Stimulated activated CD8-positive, alpha-beta memory T cell treated with anti-CD3 and anti-CD28 coated beads, Interleukin-2, amount 100 ng/mL, for 48 hours (primary cell): ENCODE measurements around the gene NXNL1.
A peak's percentile ranks its signal among the peaks of the same experiment; 100 is the strongest.
"Not testable (repeated sequence)": the region's sequence is repeated elsewhere in the genome, so short reads cannot be mapped to it uniquely, and the experiment has no call there.

Source experiments
- DNase-seq, 2 donors: peaks; one replicate each; pipeline ENCODE4 v3.0.0-alpha.2; 2020; ENCODE audit warnings: low read depth in 2 of 2

NXNL1 gene

GRCh38 chr19:17486545-17487240, 26.0 kb upstream of the NXNL1 start:
- DNase-seq = no peak

DNA sequence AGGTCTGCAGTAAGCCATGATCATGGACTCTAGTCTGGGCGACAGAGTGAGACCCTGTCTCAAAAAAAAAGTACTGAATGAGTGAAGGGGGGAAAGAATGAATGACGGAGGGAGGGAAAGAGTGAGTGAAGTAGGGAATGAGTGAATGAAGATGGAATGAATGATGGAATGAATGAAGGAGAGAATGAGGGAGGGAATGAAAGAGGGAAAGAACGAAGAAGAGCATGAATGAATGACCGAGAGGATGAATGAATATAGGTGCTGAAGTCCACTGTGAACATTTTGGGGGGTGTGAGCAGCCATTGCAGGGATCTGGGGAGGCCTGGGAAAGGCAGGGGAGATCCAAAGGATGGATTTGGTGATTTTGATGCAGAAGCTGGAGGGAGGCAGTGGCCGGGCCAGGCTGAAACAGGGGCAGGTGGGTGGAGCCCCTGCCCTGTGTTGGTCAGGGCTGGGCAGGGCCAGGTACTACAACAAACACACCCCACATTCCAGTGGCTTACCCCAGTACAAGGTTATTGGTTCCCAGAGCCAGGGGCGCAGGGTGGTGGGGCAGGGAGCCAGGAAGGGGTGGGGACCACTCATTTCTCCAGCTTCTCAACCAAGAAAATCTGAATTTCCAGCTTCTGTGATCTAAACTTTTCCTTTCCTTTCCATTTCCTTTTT, 23.9 kb upstream of the NXNL1 start:
- DNase-seq = no peak

DNA sequence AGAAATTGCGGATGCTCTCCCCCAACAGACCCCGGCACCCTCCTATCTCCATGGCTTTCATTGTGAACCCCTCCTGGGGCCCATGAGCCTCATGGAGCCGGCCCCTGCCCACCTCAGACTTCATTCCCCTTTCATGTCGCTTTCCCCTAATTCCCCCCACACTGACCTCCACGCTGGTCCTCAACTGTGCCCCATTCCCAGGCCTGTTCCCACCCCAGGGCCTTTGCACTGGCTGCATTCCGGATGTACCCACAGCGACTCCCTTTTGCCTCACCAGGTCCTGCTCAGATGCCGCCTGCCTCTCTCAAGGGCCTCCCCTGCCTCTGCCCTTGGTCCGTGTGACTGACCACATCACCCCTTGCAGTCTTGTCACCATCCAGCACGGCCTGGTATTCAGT, 22.9 kb upstream of the NXNL1 start:
- DNase-seq = no peak

- no peak for DNase-seq
These were observed 22.3 kb upstream of the NXNL1 start for GRCh38 chr19:17482877-17483604.

DNA sequence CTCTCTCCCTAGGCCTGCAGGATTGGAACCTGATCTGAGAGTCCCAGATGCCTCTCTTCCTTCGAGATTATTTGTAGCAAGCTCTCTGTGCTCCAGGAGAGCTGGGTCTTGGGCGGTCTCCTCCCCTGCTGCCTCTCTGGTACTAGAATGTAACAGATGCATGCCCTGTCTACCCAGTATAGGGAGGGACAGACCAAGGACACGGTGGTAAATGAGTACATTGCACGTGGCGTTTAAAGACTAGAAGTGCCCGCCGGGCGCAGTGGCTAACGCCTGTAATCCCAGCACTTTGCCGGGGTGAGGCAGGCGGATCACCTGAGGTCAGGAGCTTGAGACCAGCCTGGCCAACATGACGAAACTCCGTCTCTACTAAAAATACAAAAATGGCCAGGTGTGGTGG, 21.3 kb upstream of the NXNL1 start:
- DNase-seq = no peak

DNA sequence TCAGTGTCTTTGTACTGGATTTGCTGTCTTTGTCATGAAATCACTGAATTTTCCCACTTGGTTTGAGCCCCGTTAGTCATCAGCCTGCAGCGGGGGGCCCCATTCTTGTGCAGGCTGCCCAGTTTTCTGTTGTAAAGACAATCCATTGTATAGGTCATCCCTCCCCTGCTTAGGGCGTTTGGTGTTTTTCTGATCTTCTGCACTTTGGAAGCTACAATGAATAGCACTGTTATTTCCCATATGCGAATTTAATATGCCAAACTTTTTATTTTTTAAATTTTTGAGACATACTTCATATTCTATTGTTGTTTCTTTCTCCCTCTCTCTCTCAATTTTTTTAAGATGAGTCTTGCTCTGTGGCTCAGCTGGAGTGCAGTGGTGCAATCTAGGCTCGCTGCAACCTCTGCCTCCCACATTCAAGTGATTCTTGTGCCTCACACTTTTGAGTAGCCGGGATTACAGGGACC, 18.6 kb upstream of the NXNL1 start:
- no peak for DNase-seq

DNA sequence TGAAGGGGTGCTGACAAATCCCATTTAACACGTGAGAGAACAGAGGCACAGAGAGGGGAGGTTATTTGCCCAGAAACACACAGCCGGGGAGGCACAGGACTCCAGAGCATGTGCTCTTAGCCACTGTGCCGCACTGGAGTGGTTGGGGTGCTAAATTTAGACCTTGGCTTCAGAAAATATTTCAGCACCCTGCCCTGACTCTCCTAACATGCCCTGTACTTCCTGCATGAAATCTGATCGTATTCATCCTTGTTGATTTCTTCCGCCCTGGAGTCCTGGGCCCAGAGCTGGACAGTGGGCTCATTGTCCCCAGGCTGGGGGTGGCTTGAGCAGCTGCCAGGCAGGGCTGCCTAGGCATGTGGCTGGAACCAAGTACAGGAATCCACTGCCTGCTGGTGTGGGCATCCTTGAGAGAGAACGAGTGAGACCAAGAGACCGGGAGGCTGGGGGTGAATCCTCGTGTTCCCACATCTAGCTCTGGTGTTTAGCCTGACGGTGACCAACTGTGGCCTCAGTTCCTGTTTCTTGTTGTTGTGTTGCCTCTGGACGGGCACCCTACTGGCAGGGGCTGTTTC, 14.9 kb upstream of the NXNL1 start:
- no peak for DNase-seq

DNA sequence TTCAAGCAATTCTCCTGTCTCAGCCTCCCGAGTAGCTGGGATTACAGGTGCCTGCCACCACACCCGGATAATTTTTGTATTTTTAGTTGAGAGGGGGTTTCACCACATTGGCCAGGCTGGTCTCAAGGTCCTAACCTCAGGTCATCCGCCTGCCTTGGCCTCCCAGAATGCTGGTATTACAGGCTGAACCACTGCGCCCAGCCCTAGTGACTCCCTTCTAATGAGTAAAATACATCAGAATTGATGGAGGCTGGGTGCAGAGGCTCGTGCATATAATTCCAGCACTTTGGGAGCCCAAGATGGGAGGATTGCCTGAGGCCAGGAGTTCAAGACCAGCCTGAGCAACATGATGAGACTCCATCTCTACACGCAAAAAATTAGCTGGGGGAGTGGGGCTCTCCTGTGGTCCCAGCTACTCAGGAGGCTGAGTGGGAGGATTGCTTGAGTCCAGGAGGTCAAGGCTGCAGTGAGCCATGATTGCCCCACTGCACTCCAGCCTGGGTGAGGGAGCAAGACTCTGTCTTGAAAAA, 14.3 kb upstream of the NXNL1 start:
- DNase-seq = not testable (repeated sequence)

- no peak for DNase-seq
These were observed 12.3 kb upstream of the NXNL1 start for GRCh38 chr19:17473041-17473440.

- DNase-seq = no peak
These were observed 10.8 kb upstream of the NXNL1 start for GRCh38 chr19:17471410-17472125.

DNA sequence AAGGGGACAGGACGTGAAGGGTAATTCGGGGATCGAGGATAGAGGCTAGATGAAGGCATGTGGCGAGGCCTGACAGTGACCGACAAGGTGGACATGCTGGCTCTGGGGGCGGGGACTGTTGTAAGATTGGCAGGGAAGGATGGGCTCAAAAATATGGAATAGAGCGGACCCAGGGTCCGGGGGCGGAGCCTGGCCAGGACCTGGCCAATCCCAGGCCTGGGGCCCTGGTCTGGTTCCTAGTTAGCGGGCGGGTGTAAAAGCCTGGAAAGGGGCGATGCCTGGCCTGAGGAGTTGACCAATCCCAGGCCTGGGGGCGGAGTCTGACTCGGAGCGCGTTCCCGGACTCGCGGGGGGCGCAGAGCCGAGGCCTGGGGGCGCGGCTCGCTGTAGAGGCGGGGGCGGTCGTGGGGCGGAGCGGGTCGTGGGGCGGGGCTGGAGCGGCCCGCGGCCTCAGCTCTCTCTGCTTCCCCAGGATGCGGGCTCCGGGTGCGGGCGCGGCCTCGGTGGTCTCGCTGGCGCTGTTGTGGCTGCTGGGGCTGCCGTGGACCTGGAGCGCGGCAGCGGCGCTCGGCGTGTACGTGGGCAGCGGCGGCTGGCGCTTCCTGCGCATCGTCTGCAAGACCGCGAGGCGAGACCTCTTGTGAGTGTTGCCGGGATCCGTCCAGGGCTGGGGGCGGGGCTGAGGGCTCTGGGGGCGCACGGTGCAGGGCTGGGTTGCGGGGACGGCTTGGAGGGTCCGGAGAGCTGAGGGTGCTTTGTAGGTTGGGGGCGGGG, 9.5 kb upstream of the NXNL1 start, which contains the start of gene SLC27A1:
SLC27A1 (plus strand) TSS at position 457 of the 774 bp plus-strand sequence; CDS start at position 474, 17 bp downstream.
- DNase-seq = peak; percentile 86 to 93

DNA sequence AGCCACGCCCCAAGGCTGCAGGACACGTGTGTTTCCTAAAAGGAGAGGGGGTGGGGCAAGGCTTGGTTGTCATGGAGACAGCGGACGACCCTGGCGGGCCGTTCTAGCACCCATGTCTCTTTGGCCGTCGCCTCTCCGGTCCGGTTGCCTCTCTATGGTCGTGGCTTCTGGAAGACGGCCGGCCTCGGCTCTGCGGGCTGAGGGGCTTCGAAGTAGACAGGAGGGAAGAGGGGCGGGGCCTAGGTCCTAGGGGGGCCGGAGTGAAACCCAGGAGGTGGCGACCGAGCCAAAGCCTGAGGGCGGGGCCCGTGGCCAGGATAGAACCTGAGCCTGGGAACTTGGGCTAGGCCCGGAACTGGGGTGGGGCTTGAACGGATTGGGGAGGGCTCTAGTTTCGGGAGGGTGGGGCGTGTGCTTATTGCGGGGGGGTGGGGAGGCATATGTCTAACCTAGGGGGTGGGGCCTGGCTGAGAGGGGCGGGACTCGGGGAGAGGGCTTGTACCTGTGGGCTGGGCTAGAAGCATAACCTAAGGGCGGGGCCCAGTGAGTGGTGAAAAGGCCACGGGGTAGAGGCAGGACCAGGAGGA, 8.8 kb upstream of the NXNL1 start:
- DNase-seq = peak; percentile 84 to 87

GRCh38 chr19:17469092-17469480, 8.4 kb upstream of the NXNL1 start:
- DNase-seq = no peak

DNA sequence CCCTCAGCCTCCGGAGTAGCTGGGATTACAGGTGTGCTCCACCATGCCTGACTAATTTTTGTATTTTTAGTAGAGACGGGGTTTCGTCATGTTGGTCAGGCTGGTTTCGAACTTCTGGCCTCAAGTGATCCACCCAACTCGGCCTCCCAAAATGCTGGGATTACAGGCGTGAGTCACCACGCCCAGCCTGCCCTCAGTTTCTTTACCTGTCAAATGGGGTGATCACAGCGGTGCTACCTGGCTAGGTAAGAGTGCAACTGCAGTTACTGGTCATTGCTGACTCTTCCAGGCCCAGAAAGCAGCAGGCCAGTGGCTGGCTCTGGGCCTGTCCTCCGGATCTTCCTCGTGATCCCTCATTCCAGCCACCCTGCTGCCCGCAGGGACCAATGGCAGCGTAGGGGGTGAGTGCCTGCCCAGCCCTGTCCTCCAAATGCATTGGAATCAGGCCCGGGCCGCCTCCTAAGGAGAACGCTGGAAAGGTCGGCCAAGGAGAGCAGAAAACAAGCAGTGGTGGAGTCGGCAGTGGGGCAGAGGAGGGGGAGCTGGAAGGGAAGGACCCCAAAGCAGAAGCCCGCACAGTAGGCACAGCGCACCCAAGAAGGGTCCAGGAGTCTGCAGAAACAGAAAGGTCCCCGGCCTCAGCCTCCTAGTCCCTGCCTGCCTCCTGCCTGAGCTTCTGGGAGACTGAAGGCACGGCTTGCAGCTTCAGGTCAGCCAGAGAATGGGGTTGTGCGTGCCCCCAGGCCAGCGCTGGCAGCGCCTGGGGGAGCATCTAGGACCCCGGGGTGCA, 7.8 kb upstream of the NXNL1 start:
- no peak for DNase-seq

DNA sequence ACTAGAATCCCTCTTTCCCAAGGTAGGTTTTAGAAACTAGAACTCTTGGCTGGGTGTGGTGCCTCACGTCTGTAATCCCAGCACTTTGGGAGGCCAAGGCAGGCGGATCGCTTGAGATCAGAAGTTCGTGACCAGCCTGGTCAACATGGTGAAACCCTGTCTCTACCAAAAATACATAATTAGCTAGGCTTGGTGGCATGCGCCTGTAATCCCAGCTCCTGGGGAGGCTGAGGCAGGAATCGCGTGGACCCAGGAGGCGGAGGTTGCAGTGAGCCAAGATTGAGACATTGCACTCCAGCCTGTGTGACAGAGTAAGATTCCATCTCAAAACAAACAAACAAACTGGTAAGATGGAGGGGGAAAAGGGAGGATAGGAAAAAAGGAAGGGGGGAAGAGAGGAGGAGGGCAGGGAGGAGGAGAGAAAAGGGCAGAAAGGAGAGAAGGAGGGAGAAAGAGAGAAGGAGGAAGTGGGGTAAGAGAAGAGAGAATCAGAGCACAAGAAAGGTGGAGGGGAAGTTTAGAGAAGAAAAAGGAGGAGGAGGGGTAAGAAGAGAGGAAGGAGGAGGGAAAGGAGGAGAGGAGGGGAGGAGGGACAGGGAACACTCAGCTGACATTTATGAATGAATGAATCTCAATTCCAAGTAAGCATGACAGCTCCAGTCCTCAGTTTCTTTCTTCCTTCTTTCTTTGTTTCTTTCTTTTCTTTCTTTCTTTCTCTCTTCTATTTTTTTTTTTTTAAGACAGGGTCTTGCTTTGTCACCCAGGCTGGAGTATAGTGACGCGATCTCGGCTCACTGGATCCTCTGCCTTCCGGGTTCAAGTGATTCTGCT, 7.0 kb upstream of the NXNL1 start:
- no peak for DNase-seq

DNA sequence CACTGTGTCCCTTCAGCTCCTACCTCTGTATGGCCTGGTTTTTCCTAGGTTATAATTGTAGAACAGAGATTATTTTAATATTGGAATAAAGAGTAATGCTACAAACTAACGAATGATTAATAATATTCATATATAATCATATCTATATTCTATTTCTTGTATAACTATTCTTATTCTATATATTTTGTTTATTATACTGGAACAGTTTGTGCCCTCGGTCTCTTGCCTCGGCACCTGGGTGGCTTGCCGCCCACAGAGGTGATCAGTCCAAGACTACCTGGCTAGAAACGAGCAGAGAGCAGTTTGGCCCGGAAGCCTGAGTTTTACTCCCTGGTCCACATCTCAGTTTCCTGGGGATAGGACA, 5.7 kb upstream of the NXNL1 start:
- DNase-seq = no peak

DNA sequence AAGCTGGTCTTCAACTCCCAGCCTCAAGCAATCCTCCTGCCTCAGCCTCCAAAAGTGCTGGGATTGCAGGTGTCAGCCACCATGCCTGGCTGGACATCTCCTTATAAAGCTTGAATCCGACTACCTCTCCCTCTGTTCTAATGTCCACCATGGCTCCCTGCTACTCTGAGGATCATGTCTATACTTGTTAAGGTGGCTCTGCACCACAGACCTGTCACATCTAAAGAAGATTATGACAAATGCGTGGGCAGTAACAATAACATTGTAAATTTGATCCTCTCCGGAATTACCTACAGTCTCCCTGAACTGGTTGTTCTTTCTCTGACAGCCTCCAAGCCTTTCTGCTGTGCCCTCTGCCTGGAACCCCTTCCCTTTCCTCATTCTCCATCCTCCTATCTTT, 1.8 kb downstream of the NXNL1 start:
- no peak for DNase-seq

- no peak for DNase-seq
These were observed 3.1 kb downstream of the NXNL1 start for GRCh38 chr19:17457616-17458015.

GRCh38 chr19:17456127-17456526, 4.6 kb downstream of the NXNL1 start:
- no peak for DNase-seq
